Measurements from ENCODE around the gene ZNF655. TPM values are rescaled to one million over a fixed set of nuclear protein-coding genes. Genes with fewer than 3 reads are reported as not detected.

ZNF655 gene
- total and polyA plus RNA-seq, 2 of the 4 experiments (the other 2 are of a cell fraction), result 49.6 to 54.7 TPM

DNA sequence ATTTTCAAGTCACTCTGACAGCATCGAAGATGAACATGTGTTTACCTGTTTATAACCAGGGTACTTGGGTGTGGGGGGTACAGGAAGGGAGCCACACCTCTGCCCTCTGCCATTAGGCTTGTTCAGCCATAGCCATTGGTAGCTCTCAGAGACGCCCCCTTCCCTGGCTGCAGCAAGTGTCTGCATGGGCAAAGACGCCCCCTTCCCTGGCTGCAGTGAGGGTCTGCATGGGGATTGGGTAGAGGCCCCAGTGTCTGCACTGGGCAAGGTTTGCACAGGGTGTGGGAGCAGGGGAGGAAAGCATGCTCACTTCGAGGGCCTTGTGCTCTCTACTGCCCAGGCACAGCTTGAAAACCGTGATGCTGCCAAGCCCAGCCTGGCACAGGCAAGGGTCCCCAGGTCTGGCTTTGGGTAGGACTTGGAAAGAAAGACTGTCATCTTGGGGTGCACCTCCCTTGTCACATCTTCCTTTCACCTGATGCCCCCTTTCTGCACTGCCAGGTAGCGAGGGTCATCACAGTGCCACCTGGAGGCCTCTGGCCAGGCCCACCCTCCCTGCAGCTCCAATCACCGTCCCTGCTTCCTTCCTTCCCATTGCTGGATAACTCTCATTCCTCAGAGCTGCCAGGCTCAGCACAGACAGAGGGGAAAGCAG lies 43.3 kb downstream of the ZNF655 start:
- H3K14ac ChIP-seq (replicated peaks; ENCODE audit: low read depth, low read length), result no peak overlapping the region
- no peak overlapping the region for H2BK20ac ChIP-seq (ENCODE audit: low read depth, low read length)
- no peak overlapping the region for H4K5ac ChIP-seq (ENCODE audit: low read depth, low read length)
- H3K18ac ChIP-seq (ENCODE audit: low read depth, low read length), result no peak overlapping the region
- H3K4me3 ChIP-seq (ENCODE audit: insufficient read depth, low read depth, low read length), result no peak overlapping the region
- in situ Hi-C loops (cut with MboI; ENCODE audit: low sequenced_read_pairs) (no loop called here), dilution Hi-C loops (cut with HindIII; ENCODE audit: low sequenced_read_pairs, unreplicated experiment) (no loop called here), intact Hi-C loops (cut with micrococcal nuclease) (no loop called here)
- ATAC-seq (ENCODE audit: low read depth) (no peak), DNase-seq (no peak)
- no peak overlapping the region for H3K4me2 ChIP-seq (ENCODE audit: low read depth, low read length)
- no peaks in the 10 kb centered on the region for H4K20me1 ChIP-seq (ENCODE audit: insufficient read depth, low read length)
- no peak overlapping the region for H4K8ac ChIP-seq (ENCODE audit: low read depth in 2 of 2, low read length in 2 of 2)
- H3K9me3 ChIP-seq (ENCODE audit: control insufficient read depth, insufficient read depth, low read length), result no peaks in the 10 kb centered on the region
- H3K4ac ChIP-seq (ENCODE audit: low read depth, low read length), result no peak overlapping the region
- no peaks in the 10 kb centered on the region for H3K36me3 ChIP-seq (ENCODE audit: control insufficient read depth, insufficient read depth, low read length)
- H2AK9ac ChIP-seq (replicated peaks; ENCODE audit: low read depth, low read length, poor library complexity), result no peak overlapping the region
- H3K23ac ChIP-seq (ENCODE audit: low read depth, low read length), result no peak overlapping the region
- H4K91ac ChIP-seq (ENCODE audit: insufficient read depth, low read depth, low read length), result no peak overlapping the region
- no peaks in the 10 kb centered on the region for H3K79me1 ChIP-seq (ENCODE audit: low read depth in 1 of 2, low read length in 2 of 2)
- no peak overlapping the region for H3K56ac ChIP-seq (ENCODE audit: extremely low read depth, insufficient read depth, low read length)
- no peak overlapping the region for H2BK120ac ChIP-seq (ENCODE audit: low read depth, low read length)
- no peak overlapping the region for H2AK5ac ChIP-seq (ENCODE audit: low read depth, low read length)
- H3K9me1 ChIP-seq (ENCODE audit: insufficient read depth, low read length), result no peaks in the 10 kb centered on the region; the same call in 1 of the 2 replicates
- BruUV-seq (replicated peaks), result no TSS peak
- 22% methylated on average over 4 of the region's 7 CpGs; no CpG with 5 or more reads in 1 of the 2 experiments for WGBS, 2 experiments (ENCODE audit: extremely low coverage in 2 of 2, insufficient read length in 1 of 2)
- H3K9ac ChIP-seq (ENCODE audit: low read depth, low read length), result no peak overlapping the region
- CTCF ChIA-PET, result no interaction called here
- no peak overlapping the region for H3K27ac ChIP-seq (ENCODE audit: insufficient read depth, low read length)
- POLR2A ChIA-PET (ENCODE audit: unreplicated experiment), result no interaction called here
- TF ChIP-seq USF2 (IDR thresholded peaks at IDR 0.05; ENCODE audit: low read depth, low read length) (no peak), CHD1 (IDR thresholded peaks at IDR 0.05; ENCODE audit: low read depth, low read length) (no peak), CEBPB (IDR thresholded peaks at IDR 0.05; ENCODE audit: low read depth, low read length) (no peak), POLR2A (IDR thresholded peaks at IDR 0.05; ENCODE audit: low read depth, low read length) (no peak), NFE2L2 (IDR thresholded peaks at IDR 0.05; ENCODE audit: low read depth, low read length) (no peak), RCOR1 (IDR thresholded peaks at IDR 0.05; ENCODE audit: insufficient replicate concordance, low read length) (no peak), FOS (IDR thresholded peaks at IDR 0.05; ENCODE audit: low read depth, low read length) (no peak), RAD21 (IDR thresholded peaks at IDR 0.05; ENCODE audit: low read length) (no peak), MAFK (IDR thresholded peaks at IDR 0.05; ENCODE audit: low read depth, low read length) (no peak), MAZ (IDR thresholded peaks at IDR 0.05; ENCODE audit: borderline replicate concordance, low read depth, low read length) (no peak), MXI1 (IDR thresholded peaks at IDR 0.05; ENCODE audit: borderline replicate concordance, low read depth, low read length) (no peak), RFX5 (IDR thresholded peaks at IDR 0.05; ENCODE audit: low read depth, low read length) (no peak), SMC3 (IDR thresholded peaks at IDR 0.05; ENCODE audit: low read depth, low read length) (no peak), BHLHE40 (IDR thresholded peaks at IDR 0.05; ENCODE audit: low read depth, low read length) (no peak)
- TF ChIP-seq, protein P1, sequence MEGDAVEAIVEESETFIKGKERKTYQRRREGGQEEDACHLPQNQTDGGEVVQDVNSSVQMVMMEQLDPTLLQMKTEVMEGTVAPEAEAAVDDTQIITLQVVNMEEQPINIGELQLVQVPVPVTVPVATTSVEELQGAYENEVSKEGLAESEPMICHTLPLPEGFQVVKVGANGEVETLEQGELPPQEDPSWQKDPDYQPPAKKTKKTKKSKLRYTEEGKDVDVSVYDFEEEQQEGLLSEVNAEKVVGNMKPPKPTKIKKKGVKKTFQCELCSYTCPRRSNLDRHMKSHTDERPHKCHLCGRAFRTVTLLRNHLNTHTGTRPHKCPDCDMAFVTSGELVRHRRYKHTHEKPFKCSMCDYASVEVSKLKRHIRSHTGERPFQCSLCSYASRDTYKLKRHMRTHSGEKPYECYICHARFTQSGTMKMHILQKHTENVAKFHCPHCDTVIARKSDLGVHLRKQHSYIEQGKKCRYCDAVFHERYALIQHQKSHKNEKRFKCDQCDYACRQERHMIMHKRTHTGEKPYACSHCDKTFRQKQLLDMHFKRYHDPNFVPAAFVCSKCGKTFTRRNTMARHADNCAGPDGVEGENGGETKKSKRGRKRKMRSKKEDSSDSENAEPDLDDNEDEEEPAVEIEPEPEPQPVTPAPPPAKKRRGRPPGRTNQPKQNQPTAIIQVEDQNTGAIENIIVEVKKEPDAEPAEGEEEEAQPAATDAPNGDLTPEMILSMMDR (conservative IDR thresholded peaks at IDR 0.05; ENCODE audit: low read depth, low read length), result no peak
- TF ChIP-seq, protein P2, sequence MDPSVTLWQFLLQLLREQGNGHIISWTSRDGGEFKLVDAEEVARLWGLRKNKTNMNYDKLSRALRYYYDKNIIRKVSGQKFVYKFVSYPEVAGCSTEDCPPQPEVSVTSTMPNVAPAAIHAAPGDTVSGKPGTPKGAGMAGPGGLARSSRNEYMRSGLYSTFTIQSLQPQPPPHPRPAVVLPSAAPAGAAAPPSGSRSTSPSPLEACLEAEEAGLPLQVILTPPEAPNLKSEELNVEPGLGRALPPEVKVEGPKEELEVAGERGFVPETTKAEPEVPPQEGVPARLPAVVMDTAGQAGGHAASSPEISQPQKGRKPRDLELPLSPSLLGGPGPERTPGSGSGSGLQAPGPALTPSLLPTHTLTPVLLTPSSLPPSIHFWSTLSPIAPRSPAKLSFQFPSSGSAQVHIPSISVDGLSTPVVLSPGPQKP (IDR thresholded peaks at IDR 0.05; ENCODE audit: borderline replicate concordance, low read depth, low read length), result no peak
- H3K27me3 ChIP-seq (ENCODE audit: control insufficient read depth, insufficient read depth, low read length), result no peaks in the 10 kb centered on the region; the same call in 1 of the 2 replicates
- no peaks in the 10 kb centered on the region for H3K4me1 ChIP-seq (ENCODE audit: control insufficient read depth, insufficient read depth, low read length)
- H2AFZ ChIP-seq (replicated peaks; ENCODE audit: low read length, poor library complexity), result peak overlapping the region; percentile 6
- H2BK5ac ChIP-seq (ENCODE audit: low read depth, low read length, poor library complexity, severe bottlenecking), result no peak overlapping the region
- H2BK15ac ChIP-seq (ENCODE audit: low read depth, low read length), result no peak overlapping the region

Measured in IMR-90 (cell line).